B cell (primary cell): Measurements from ENCODE around the gene PAX2. TPM values are rescaled to one million over a fixed set of nuclear protein-coding genes. Genes with fewer than 3 reads are reported as not detected.

ENCODE experiments used
- ATAC-seq: fragments of 200-7000 bp; cut with Tn5 transposase; one replicate; pipeline ENCODE4 v1.10.0; 2021; ENCODE audit warnings: low read depth, mild to moderate bottlenecking, moderate number of reproducible peaks, moderate library complexity
- CTCF ChIA-PET: fragments of 350-600 bp; sonication (Branson Sonifier 250); formaldehyde crosslinking; loops from one replicate; lab custom pipeline; 2021; ENCODE audit warnings: antibody characterized with exemption, inconsistent platforms; lab: Charles Lee
- POLR2A ChIA-PET: fragments of 350-600 bp; sonication (Branson Sonifier 250); formaldehyde crosslinking; loops from one replicate; lab custom pipeline; 2021; ENCODE audit warnings: antibody characterized with exemption; lab: Charles Lee
- DNase-seq: peaks from one replicate; pipeline ENCODE4 v3.0.0; 2013
- H2AFZ ChIP-seq: 2 replicates; pipeline ENCODE4 v1.6.1; 2012; ENCODE audit warnings: mild to moderate bottlenecking, low read depth, low read length; ENCODE audit not compliant: insufficient read depth, poor library complexity, severe bottlenecking
- H3K27ac ChIP-seq, 2 donors: 1 replicate in 1 of 2; 2 replicates in 1 of 2; pipeline ENCODE4 v1.5.1; 2012 to 2013; ENCODE audit warnings: low read length in 2 of 2, mild to moderate bottlenecking in 2 of 2, moderate library complexity in 1 of 2
- H3K27me3 ChIP-seq, 4 experiments: fragments of 200-600 bp in 1 of 4; sonication (generic) in 1 of 4; replicated peaks in 1 of 4; 1 replicate in 2 of 4; 2 replicates in 2 of 4; pipeline versions ENCODE4 v1.6.1 to v1.7.0; 2013 to 2016; ENCODE audit warnings: low read length in 3 of 4, mild to moderate bottlenecking in 2 of 4, mixed read lengths in 1 of 4, moderate library complexity in 1 of 4; ENCODE audit not compliant: insufficient read depth in 4 of 4, control insufficient read depth in 3 of 4; ENCODE audit errors: control extremely low read depth in 1 of 4
- H3K36me3 ChIP-seq, 2 experiments: replicated peaks in 1 of 2; 1 replicate in 1 of 2; 2 replicates in 1 of 2; pipeline versions ENCODE4 v1.6.1 to v1.7.1; 2013; ENCODE audit warnings: low read length in 1 of 2; ENCODE audit not compliant: insufficient read depth in 2 of 2, control insufficient read depth in 1 of 2; ENCODE audit errors: control extremely low read depth in 1 of 2, extremely low read depth in 1 of 2
- H3K4me1 ChIP-seq, 2 donors: fragments of 200-600 bp in 1 of 2; sonication (generic) in 1 of 2; 1 replicate in 1 of 2; 2 replicates in 1 of 2; pipeline versions ENCODE4 v1.5.1 to v1.6.1; 2013 to 2017; ENCODE audit warnings: low read length in 2 of 2; ENCODE audit not compliant: control insufficient read depth in 2 of 2, insufficient read depth in 2 of 2
- H3K4me2 ChIP-seq: replicated peaks from 2 replicates; pipeline ENCODE3; 2012; ENCODE audit warnings: mild to moderate bottlenecking, low read depth, low read length; ENCODE audit not compliant: poor library complexity, severe bottlenecking
- H3K4me3 ChIP-seq, 5 experiments: fragments of 200-600 bp in 1 of 5; sonication (generic) in 1 of 5; 1 replicate in 3 of 5; 2 replicates in 2 of 5; pipeline versions ENCODE4 v1.5.1 to v1.7.0; 2011 to 2016; ENCODE audit warnings: low read length in 4 of 5, mild to moderate bottlenecking in 4 of 5, low read depth in 2 of 5, control low read depth in 1 of 5, moderate library complexity in 1 of 5; ENCODE audit not compliant: insufficient read depth in 1 of 5; ENCODE audit errors: control extremely low read depth in 1 of 5, extremely low read depth in 1 of 5
- H3K79me2 ChIP-seq: fragments of 200-600 bp; sonication (generic); one replicate; pipeline ENCODE4 v1.6.0; 2016; ENCODE audit warnings: low read length; ENCODE audit not compliant: control insufficient read depth, insufficient read depth
- H3K9ac ChIP-seq: fragments of 200-600 bp; sonication (generic); 2 replicates; pipeline ENCODE4 v1.6.1; 2017; ENCODE audit warnings: mild to moderate bottlenecking, low read length, moderate library complexity
- H3K9me3 ChIP-seq, 3 donors: one replicate each; pipeline versions ENCODE4 v1.6.1 to v1.7.1; 2013; ENCODE audit warnings: low read length in 2 of 3; ENCODE audit not compliant: control insufficient read depth in 2 of 3, insufficient read depth in 1 of 3; ENCODE audit errors: control extremely low read depth in 1 of 3
- H4K20me1 ChIP-seq: 2 replicates; pipeline ENCODE4 v1.6.0; 2012; ENCODE audit warnings: mild to moderate bottlenecking, low read length; ENCODE audit not compliant: insufficient read depth, control insufficient read depth, poor library complexity, severe bottlenecking
- H3K27ac Mint-ChIP-seq: one replicate; pipeline ENCODE4 v1.8.0; 2021; ENCODE audit warnings: mixed read lengths
- H3K27me3 Mint-ChIP-seq: one replicate; pipeline ENCODE4 v1.8.0; 2021; ENCODE audit warnings: mixed read lengths
- H3K4me1 Mint-ChIP-seq: one replicate; pipeline ENCODE4 v1.8.0; 2021; ENCODE audit warnings: mixed read lengths
- H3K4me3 Mint-ChIP-seq: one replicate; pipeline ENCODE4 v1.8.0; 2021; ENCODE audit warnings: mixed read lengths
- H3K9me3 Mint-ChIP-seq: one replicate; pipeline ENCODE4 v1.8.0; 2022; ENCODE audit warnings: mixed read lengths; ENCODE audit not compliant: insufficient read depth
- CTCF ChIP-seq: fragments of 200-600 bp; IDR thresholded peaks from one replicate; pipeline ENCODE4 v1.8.0; 2022; ENCODE audit warnings: antibody characterized with exemption, mild to moderate bottlenecking
- EZH2 ChIP-seq: IDR thresholded peaks from 2 replicates; pipeline ENCODE4 v1.6.1; 2012; ENCODE audit warnings: borderline replicate concordance, low read depth, mild to moderate bottlenecking, moderate library complexity, low read length; ENCODE audit not compliant: insufficient read depth, poor library complexity, severe bottlenecking
- WGBS: methylation state at CpG from one replicate; pipeline ENCODE4 v1.1.5; 2013; ENCODE audit warnings: missing lambda C conversion rate; ENCODE audit not compliant: insufficient coverage; 5-methylcytosine and 5-hydroxymethylcytosine counted together
- intact Hi-C: fragments of 100-400 bp; cut with micrococcal nuclease; formaldehyde crosslinking; loops from one replicate; pipeline ENCODE4 v1.10.0; 2022
- polyA plus RNA-seq: library from polyadenylated mRNA; depleted of rRNA; stranded (reverse); fragments of >200 nt; gene quantifications from 2 replicates; pipeline ENCODE4 v1.2.3, GENCODE V29; 2012
- total RNA-seq, 2 donors: library from RNA; stranded (reverse); fragments of 120-200 nt in 1 of 2; gene quantifications; 1 replicate in 1 of 2; 2 replicates in 1 of 2; pipeline versions ENCODE4 v1.2.3 to v1.2.4, GENCODE V29; 2013 to 2022

Gene PAX2
- total and polyA plus RNA-seq, 2 donors (not counting 1 experiment from before 2014, with no cell fraction given), result 0.12 TPM; not detected in 1

GRCh38 chr10:100817268-100817839 lies 72.0 kb downstream of the PAX2 start:
- ATAC-seq (no peak), DNase-seq (no peak)
- ChIA-PET CTCF (interaction anchor here (1.7 kb wide), 1 partner anchor 9 kb away, joined by 4 read pairs; no protein-coding TSS in a partner anchor), POLR2A (no interaction called here)
- Histone ChIP-seq H4K20me1 (no peaks in the 10 kb centered on the region), H3K79me2 (no peaks in the 10 kb centered on the region), H3K27me3 (peaks cover 0 to 36% (median 5%) of the 10 kb centered on the region in 4 experiments), H3K36me3 (no peaks in the 10 kb centered on the region), H3K4me1 (no peaks in the 10 kb centered on the region), H3K9me3 (peaks cover 0 to under 1% (median 0%) of the 10 kb centered on the region in 3 donors), H3K4me3 (no peak overlapping the region), H3K9ac (no peak overlapping the region), H3K27ac (no peak overlapping the region), H3K4me2 (no peak overlapping the region), H2AFZ (no peak overlapping the region)
- intact Hi-C loops, result no loop called here
- Mint-ChIP-seq H3K4me3 (no peak overlapping the region), H3K27ac (no peak overlapping the region), H3K27me3 (peaks cover 45% of the 10 kb centered on the region), H3K4me1 (no peaks in the 10 kb centered on the region), H3K9me3 (no peaks in the 10 kb centered on the region)
- WGBS, result 83% methylated on average over 4 of the region's 4 CpGs
- TF ChIP-seq EZH2 (no peak), CTCF (no peak)

GRCh38 chr10:100819424-100819823 lies 74.0 kb downstream of the PAX2 start:
- H4K20me1 ChIP-seq, result no peaks in the 10 kb centered on the region
- H3K4me3 ChIP-seq, result no peak overlapping the region
- ChIA-PET CTCF (no interaction called here), POLR2A (no interaction called here)
- TF ChIP-seq CTCF, result no peak
- TF ChIP-seq EZH2, result no peak
- no peaks in the 10 kb centered on the region for H3K79me2 ChIP-seq
- no CpG with 5 or more reads among the region's 6 CpGs for WGBS
- peaks cover 0 to 43% (median 21%) of the 10 kb centered on the region in 4 experiments for H3K27me3 ChIP-seq
- no peaks in the 10 kb centered on the region for H3K9me3 Mint-ChIP-seq
- no peaks in the 10 kb centered on the region for H3K4me1 ChIP-seq
- H3K9ac ChIP-seq, result no peak overlapping the region
- H3K36me3 ChIP-seq, result no peaks in the 10 kb centered on the region
- no peak overlapping the region for H2AFZ ChIP-seq
- intact Hi-C loops, result no loop called here
- no peak overlapping the region for H3K4me2 ChIP-seq
- peaks cover 0 to 2% (median 0%) of the 10 kb centered on the region in 3 donors for H3K9me3 ChIP-seq
- no peak overlapping the region for H3K4me3 Mint-ChIP-seq
- ATAC-seq (no peak), DNase-seq (no peak)
- H3K27ac ChIP-seq, result no peak overlapping the region
- H3K27me3 Mint-ChIP-seq, result peaks cover 46% of the 10 kb centered on the region
- no peaks in the 10 kb centered on the region for H3K4me1 Mint-ChIP-seq
- H3K27ac Mint-ChIP-seq, result no peak overlapping the region
